ENCODE measurements around the gene ADAMTS3.

- TF ChIP-seq CTCF (IDR thresholded peaks at IDR 0.05) (no peak), POLR2A (IDR thresholded peaks at IDR 0.05) (no peak)
These were observed 191.4 kb downstream of the ADAMTS3 start for GRCh38 chr4:72377491-72378194.
